ENCODE data around the gene BCL2L11. TPM values are rescaled to one million over a fixed set of nuclear protein-coding genes. Genes with fewer than 3 reads are reported as not detected.

Gene BCL2L11
- total and polyA plus RNA-seq, 8 donors, result 16.7 to 35.7 (median 27.5) TPM

GRCh38 chr2:111182121-111182520 lies 61.4 kb downstream of the BCL2L11 start:
- intact Hi-C loops (cut with DNase I), result no loop called here
- ATAC-seq, result no peak

DNA sequence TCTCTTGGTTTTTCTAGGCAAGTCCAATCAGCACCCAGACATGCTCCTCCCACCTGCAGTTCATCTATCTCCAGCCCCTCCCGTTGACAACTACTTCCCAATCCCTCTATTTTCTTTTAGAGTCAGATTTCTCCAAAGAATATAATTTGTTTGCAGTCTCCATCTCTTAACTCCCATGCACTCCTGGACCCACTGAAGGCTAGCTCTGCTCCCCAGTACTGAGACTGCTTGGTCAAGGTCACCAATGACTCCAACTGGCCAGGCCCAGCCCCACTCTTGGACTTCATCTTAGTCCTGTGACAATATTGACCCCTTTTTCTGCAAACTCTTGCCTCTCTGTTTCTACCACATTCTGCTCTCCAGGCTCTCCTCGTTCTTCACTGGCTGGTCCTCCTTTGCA lies 62.0 kb downstream of the BCL2L11 start:
- intact Hi-C loops (cut with DNase I), result no loop called here
- no peak for DNase-seq
- Histone ChIP-seq H3K9me3 (no peaks in the 10 kb centered on the region), H3K27me3 (no peaks in the 10 kb centered on the region), H3K4me1 (no peaks in the 10 kb centered on the region), H3K27ac (no peak overlapping the region), H3K4me3 (no peak overlapping the region), H3K36me3 (no peaks in the 10 kb centered on the region)
- no peak for TF ChIP-seq CTCF (IDR thresholded peaks at IDR 0.05)
- ATAC-seq, result no peak

More at GRCh38 chr2:111182121-111182520, 61.4 kb downstream of the BCL2L11 start:
- DNase-seq, result no peak
- TF ChIP-seq CTCF (IDR thresholded peaks at IDR 0.05), result no peak
- H3K4me3 ChIP-seq, result no peak overlapping the region
- no peaks in the 10 kb centered on the region for H3K9me3 ChIP-seq
- no peaks in the 10 kb centered on the region for H3K4me1 ChIP-seq
- no peaks in the 10 kb centered on the region for H3K36me3 ChIP-seq
- no peak overlapping the region for H3K27ac ChIP-seq
- no peaks in the 10 kb centered on the region for H3K27me3 ChIP-seq

DNA sequence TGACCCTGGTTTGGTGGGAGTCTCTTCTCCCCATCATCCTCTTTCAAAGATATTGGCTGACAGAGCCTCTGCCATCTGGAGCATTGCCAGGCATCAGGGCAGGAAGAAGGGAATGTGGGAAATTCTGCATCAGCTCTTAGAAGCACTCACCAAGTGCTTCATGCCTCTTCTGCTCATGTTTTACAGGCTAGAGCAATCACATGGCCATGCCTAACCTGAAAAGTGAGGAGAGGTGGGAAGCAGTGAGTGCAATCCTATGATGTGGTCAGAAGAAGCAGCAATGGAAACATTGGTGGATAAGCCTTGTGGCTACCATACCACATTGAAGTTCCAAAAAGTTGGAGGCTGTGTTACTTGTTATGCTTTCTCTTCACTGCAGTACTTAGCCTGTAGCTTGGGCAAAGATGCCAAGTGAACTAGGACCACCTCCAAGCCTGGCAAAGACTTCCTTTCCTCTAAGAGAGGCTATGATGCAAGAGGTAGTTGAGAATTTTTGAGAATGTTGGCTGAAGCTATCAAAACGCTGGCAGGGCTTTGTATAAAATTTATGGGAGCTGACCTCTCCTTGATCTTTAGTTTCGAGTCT lies 64.1 kb downstream of the BCL2L11 start:
- peak; percentile 53 for ATAC-seq
- intact Hi-C loops (cut with DNase I), result no loop called here
- no peak overlapping the region for H3K4me3 ChIP-seq
- no peaks in the 10 kb centered on the region for H3K27me3 ChIP-seq
- H3K4me1 ChIP-seq, result peaks cover 0 to 2% of the 10 kb centered on the region in 2 donors
- DNase-seq, result no peak
- H3K27ac ChIP-seq, result peak overlapping the region in 1 of 2 donors; percentile 40
- H3K9me3 ChIP-seq, result no peaks in the 10 kb centered on the region
- TF ChIP-seq CTCF (IDR thresholded peaks at IDR 0.05), result no peak
- no peaks in the 10 kb centered on the region for H3K36me3 ChIP-seq

DNA sequence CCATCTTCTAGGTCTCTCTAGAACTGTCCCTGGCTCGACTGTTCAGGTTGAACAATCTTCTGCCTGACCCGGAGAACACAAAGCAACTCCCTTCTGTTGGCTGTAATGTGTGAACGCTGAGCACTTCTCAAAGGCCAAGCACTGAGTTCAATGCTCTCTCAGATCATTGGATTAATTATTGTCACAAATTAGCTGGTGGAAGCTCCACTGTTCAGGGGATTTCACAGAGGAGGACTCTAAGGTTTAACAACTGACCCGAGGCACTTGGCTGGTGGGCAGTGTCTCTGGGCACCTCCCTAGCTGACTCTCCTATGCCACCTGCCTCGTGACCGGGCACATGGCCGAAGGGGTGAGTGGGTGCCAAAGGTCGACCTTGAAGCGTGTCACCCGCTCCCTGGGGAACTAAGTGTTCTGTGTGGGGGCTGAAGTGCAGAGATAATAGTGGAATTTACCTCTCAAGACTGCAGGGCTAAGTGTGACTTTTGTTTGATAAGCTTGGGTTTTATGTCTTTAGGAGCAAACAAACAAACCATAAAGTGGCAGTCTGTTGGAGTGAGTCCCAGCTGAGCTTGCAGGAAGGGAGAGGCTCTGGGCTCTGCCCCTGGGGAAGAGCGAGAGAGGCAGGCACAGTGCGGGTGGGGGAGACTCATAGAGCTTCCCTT lies 64.8 kb downstream of the BCL2L11 start:
- Histone ChIP-seq H3K27me3 (no peaks in the 10 kb centered on the region), H3K36me3 (no peaks in the 10 kb centered on the region), H3K9me3 (no peaks in the 10 kb centered on the region), H3K4me1 (peaks cover 0 to 9% of the 10 kb centered on the region in 2 donors), H3K27ac (peak overlapping the region in 1 of 2 donors; percentile 40), H3K4me3 (no peak overlapping the region)
- ATAC-seq (peak; percentile 85), DNase-seq (peak in 3 of 4 donors; percentile 51 to 85 (median 84))
- no peak for TF ChIP-seq CTCF (IDR thresholded peaks at IDR 0.05)
- intact Hi-C loops (cut with DNase I), result no loop called here

- H3K27ac ChIP-seq, result no peak overlapping the region
- intact Hi-C loops (cut with DNase I), result no loop called here
- no peak for DNase-seq
Measured at GRCh38 chr2:111186121-111186715, 65.5 kb downstream of the BCL2L11 start.

More at GRCh38 chr2:111186121-111186715, 65.5 kb downstream of the BCL2L11 start:
- no peaks in the 10 kb centered on the region for H3K36me3 ChIP-seq
- no peak for TF ChIP-seq CTCF (IDR thresholded peaks at IDR 0.05)
- no peak for ATAC-seq
- H3K4me1 ChIP-seq, result peaks cover 0 to 9% of the 10 kb centered on the region in 2 donors
- no peak overlapping the region for H3K4me3 ChIP-seq
- no peaks in the 10 kb centered on the region for H3K27me3 ChIP-seq
- no peaks in the 10 kb centered on the region for H3K9me3 ChIP-seq

All from left lung (tissue), 10 donors.